HEK293T (cell line): Measurements from ENCODE around the gene TBX2.
A peak's percentile ranks its signal among the peaks of the same experiment; 100 is the strongest.

Experiments
- CTCF ChIA-PET: fragments of 350-600 bp; formaldehyde crosslinking; extraction: SDS; loops from one replicate; lab custom pipeline; 2021; ENCODE audit warnings: antibody characterized with exemption, inconsistent platforms; lab: Yijun Ruan, JAX
- POLR2A ChIA-PET: fragments of 350-600 bp; formaldehyde crosslinking; extraction: SDS; loops from one replicate; lab custom pipeline; 2020; ENCODE audit warnings: antibody characterized with exemption, inconsistent platforms; lab: Yijun Ruan, JAX
- DNase-seq: peaks from one replicate; pipeline ENCODE4 v3.0.0; 2012; ENCODE audit warnings: mixed read lengths; ENCODE audit errors: extremely low spot score
- ARNT ChIP-seq: fragments of 450-650 bp; IDR thresholded peaks from 2 replicates; pipeline ENCODE4 v1.6.1; 2017; ENCODE audit warnings: mild to moderate bottlenecking
- BHLHE40 ChIP-seq: fragments of 450-650 bp; IDR thresholded peaks from 2 replicates; pipeline ENCODE4 v1.6.1; 2016; ENCODE audit warnings: mild to moderate bottlenecking, moderate library complexity, borderline replicate concordance
- CTBP1 ChIP-seq: fragments of 450-650 bp; IDR thresholded peaks from 2 replicates; pipeline ENCODE4 v1.6.1; 2016; ENCODE audit warnings: borderline replicate concordance
- ELF4 ChIP-seq: fragments of 450-650 bp; IDR thresholded peaks from 2 replicates; pipeline ENCODE4 v1.6.1; 2017; ENCODE audit warnings: antibody characterized with exemption
- FOXA1 ChIP-seq: fragments of 450-650 bp; IDR thresholded peaks from 2 replicates; pipeline ENCODE4 v1.6.1; 2016; ENCODE audit warnings: mild to moderate bottlenecking
- FOXK2 ChIP-seq: fragments of 450-650 bp; IDR thresholded peaks from 2 replicates; pipeline ENCODE4 v1.6.1; 2016; ENCODE audit warnings: mild to moderate bottlenecking
- FOXM1 ChIP-seq: fragments of 450-650 bp; IDR thresholded peaks from 2 replicates; pipeline ENCODE4 v1.6.1; 2017; ENCODE audit warnings: mild to moderate bottlenecking, borderline replicate concordance
- HDGF ChIP-seq: fragments of 450-650 bp; IDR thresholded peaks from 2 replicates; pipeline ENCODE4 v1.6.1; 2017; ENCODE audit warnings: antibody characterized with exemption, borderline replicate concordance
- L3MBTL2 ChIP-seq: fragments of 450-650 bp; conservative IDR thresholded peaks from 2 replicates; pipeline ENCODE4 v1.6.1; 2016; ENCODE audit warnings: mild to moderate bottlenecking
- LEF1 ChIP-seq: fragments of 450-650 bp; IDR thresholded peaks from 2 replicates; pipeline ENCODE4 v1.6.1; 2017; ENCODE audit warnings: mild to moderate bottlenecking, borderline replicate concordance
- NFRKB ChIP-seq: fragments of 450-650 bp; IDR thresholded peaks from 2 replicates; pipeline ENCODE4 v1.6.1; 2016; ENCODE audit warnings: mild to moderate bottlenecking, moderate library complexity
- PKNOX1 ChIP-seq: fragments of 450-650 bp; IDR thresholded peaks from 2 replicates; pipeline ENCODE4 v1.6.1; 2016
- SP1 ChIP-seq: fragments of 450-650 bp; IDR thresholded peaks from 2 replicates; pipeline ENCODE4 v1.6.1; 2017
- SUZ12 ChIP-seq: fragments of 450-650 bp; IDR thresholded peaks from 2 replicates; pipeline ENCODE4 v1.6.1; 2016; ENCODE audit warnings: mild to moderate bottlenecking
- TARDBP ChIP-seq: fragments of 450-650 bp; IDR thresholded peaks from 2 replicates; pipeline ENCODE4 v1.6.1; 2016
- ZNF384 ChIP-seq: fragments of 450-650 bp; IDR thresholded peaks from 2 replicates; pipeline ENCODE4 v1.6.1; 2016

The TBX2 gene

GRCh38 chr17:61406971-61407911 lies 7.6 kb downstream of the TBX2 start:
- DNase-seq: no peak
- ChIA-PET POLR2A (no interaction called here), CTCF (interaction anchor here (0.5 kb wide), 1 partner anchor 406 kb away, joined by 3 read pairs; no protein-coding TSS in a partner anchor)
- TF ChIP-seq FOXK2 (no peak), SP1 (no peak), HDGF (no peak), SUZ12 (no peak), ZNF384 (no peak), BHLHE40 (no peak), TARDBP (no peak), ELF4 (no peak), ARNT (no peak), CTBP1 (no peak), L3MBTL2 (no peak), FOXM1 (no peak), NFRKB (no peak)

DNA sequence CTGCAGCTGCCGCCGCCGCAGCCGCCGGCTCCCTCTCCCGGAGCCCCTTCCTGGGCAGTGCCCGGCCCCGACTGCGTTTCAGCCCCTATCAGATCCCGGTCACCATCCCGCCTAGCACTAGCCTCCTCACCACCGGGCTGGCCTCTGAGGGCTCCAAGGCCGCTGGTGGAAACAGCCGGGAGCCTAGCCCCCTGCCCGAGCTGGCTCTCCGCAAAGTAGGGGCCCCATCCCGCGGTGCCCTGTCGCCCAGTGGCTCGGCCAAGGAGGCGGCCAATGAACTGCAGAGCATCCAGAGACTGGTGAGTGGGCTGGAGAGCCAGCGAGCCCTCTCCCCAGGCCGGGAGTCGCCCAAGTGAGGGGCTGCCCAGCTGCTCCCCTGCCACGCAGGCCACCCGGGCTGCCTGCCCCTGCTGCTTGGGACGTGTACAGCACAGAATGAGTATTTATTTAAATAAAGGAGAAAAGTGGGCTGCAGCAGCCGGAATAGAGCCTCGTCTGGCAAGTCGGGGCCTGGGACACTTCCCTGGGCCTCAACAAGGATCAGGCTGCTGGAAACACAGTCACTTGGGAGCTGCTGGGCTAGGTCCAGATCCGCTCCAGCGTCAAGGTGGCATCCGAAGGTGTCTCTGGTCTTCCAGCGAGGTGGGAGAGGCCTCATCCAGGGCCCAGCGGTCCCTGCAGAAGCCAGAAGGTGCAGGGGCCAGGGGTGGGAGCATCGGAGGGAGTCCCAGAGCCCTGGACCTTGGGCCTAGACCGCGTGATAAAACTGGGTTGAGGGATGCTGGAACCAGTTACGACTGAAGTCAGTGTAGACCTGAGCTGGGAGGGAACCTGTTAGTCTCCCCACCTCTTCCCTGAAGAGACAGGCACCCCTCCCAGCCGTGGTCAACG lies 8.8 kb downstream of the TBX2 start:
- CTCF ChIA-PET: interaction anchor here (0.5 to 1.0 kb wide), 2 partner anchors 172 to 407 kb away, joined by 3 read pairs; no protein-coding TSS in a partner anchor
- POLR2A ChIA-PET: interaction anchor here (1.8 kb wide), 1 partner anchor 9 kb away, joined by 9 read pairs; the partner anchor contains the start of gene TBX2
- no peak for DNase-seq
- TF ChIP-seq LEF1: no peak
- TF ChIP-seq HDGF: no peak
- TF ChIP-seq CTBP1: no peak
- TF ChIP-seq FOXM1: no peak
- TF ChIP-seq ELF4: no peak
- no peak for TF ChIP-seq ZNF384
- no peak for TF ChIP-seq FOXK2

DNA sequence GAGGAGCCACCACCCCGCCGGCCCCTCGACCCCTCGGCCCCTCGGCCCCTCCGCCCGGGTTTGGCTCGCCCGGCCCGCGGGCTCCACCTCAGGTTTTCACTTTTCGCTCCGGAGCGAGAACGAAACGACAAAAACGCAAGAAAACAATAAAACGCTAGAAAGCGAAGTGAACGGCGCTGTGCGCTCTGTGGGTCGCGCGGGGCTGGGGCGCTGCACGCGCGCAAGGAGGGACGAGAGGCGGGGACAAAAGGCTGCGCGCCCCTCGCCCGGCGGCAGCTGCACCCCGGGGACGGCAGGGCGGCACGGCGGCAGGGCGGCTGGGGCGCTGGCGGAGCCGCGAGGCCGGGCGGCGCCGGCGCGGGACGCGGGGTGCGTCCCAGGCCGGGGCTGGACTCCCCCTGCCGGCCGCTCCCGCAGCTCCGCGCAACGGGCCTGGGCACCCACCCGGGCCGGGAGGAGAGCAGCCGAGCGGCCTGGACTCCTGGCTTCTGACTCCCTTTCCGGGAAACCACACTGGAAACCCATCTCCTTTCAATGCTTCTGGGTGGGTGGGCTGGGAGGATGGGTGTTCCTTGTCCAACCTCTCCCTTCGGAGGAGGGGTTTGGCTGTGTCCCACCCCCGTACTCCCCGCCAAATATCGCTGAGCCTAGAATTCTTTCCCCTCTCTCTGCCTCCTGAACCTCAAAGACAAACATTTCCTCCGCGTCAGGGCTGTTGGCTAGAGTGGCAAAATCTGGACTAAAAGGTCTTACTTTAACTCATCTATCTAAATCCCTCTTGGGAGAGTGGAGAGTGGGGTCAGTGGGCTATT lies 9.9 kb downstream of the TBX2 start:
- CTCF ChIA-PET: interaction anchor here (0.5 to 1.0 kb wide), 2 partner anchors 171 to 200 kb away, joined by 3 to 4 read pairs; no protein-coding TSS in a partner anchor
- POLR2A ChIA-PET: interaction anchor here (1.8 kb wide), 1 partner anchor 10 kb away, joined by 9 read pairs; the partner anchor contains the start of gene TBX2
- TF ChIP-seq HDGF (no peak), BHLHE40 (no peak), NFRKB (no peak), PKNOX1 (no peak), FOXA1 (no peak), SUZ12 (no peak), ARNT (no peak), LEF1 (no peak), TARDBP (no peak), L3MBTL2 (no peak), ELF4 (no peak), FOXM1 (no peak), CTBP1 (no peak), ZNF384 (no peak), FOXK2 (no peak), SP1 (no peak)
- peak; percentile 47 for DNase-seq

DNA sequence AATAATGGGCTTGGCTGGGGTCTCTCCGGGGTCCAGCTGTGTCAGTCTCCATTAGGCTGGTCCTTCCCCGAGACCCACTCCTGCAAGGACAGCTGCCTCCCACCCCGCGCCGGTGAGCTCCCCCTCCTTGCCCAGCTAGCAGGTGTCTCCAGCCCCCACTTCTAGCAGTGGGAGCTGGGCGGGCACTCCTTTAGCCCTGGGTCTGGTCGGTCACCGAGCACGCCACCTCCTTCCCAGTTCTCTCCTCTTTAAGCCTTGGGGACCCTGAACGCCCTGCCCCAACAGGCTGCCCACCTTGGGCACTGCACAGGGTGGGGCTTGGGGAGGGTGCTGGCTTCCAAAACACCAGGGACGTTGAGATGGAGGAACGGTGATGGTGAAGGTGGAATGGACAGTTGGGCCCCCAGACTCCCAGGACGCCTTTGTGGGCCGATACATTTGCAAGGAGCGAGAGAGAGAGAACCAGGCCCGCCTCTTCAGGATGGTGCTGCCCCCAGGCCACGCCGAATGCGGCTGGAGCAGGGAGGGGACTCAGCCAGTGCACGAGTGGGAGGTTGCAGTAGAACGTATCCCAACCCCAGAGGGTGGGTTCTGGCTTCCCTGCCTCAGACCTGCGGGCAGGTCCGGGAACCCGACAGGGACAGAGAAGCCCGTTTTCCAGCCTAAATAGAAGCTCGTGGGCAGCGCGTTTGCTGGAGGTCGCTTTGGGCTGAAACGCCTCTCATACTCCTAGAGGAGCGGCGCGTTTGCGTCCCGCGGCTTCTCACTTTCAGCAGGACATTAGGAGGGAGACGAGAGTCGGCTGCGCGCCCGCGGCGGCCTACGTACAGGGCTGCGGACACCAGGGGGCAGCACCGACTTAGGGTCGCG lies 10.7 kb downstream of the TBX2 start:
- ChIA-PET CTCF (interaction anchor here (0.5 kb wide), 1 partner anchor 199 kb away, joined by 4 read pairs; no protein-coding TSS in a partner anchor), POLR2A (no interaction called here)
- DNase-seq: no peak
- TF ChIP-seq L3MBTL2: no peak
- no peak for TF ChIP-seq BHLHE40
- TF ChIP-seq NFRKB: no peak
- no peak for TF ChIP-seq PKNOX1
- no peak for TF ChIP-seq FOXM1
- no peak for TF ChIP-seq FOXK2
- no peak for TF ChIP-seq ARNT
- no peak for TF ChIP-seq ELF4
- TF ChIP-seq SP1: no peak
- TF ChIP-seq LEF1: no peak
- TF ChIP-seq HDGF: no peak
- no peak for TF ChIP-seq SUZ12
- TF ChIP-seq FOXA1: no peak

DNA sequence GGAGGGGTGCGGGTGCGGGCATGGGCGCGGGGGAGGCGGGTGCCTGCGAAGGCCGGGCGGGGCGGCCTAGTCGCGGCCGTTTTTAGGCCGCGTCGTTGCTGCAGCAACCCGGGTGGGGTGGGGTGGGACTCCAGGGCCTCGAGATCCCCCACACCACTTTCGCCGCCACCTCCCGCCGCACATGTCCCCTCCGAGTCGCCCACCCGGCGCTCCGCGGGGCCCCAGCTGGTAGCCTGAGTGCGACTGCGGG lies 11.3 kb downstream of the TBX2 start:
- no peak for TF ChIP-seq NFRKB
- no peak for TF ChIP-seq BHLHE40
- no peak for TF ChIP-seq SUZ12
- TF ChIP-seq SP1: no peak
- no peak for TF ChIP-seq FOXK2
- TF ChIP-seq PKNOX1: no peak
- ChIA-PET POLR2A (no interaction called here), CTCF (no interaction called here)

More for the DNA sequence above, 11.3 kb downstream of the TBX2 start:
- no peak for DNase-seq
